HepG2 (cell line): ENCODE results near the gene BORCS5. TPM values are rescaled to one million over a fixed set of nuclear protein-coding genes. Genes with fewer than 3 reads are reported as not detected.

ENCODE experiments used
- CENPT ChIP-seq: sonication (generic); formaldehyde crosslinking; IDR thresholded peaks from 2 replicates; pipeline ENCODE4 v1.8.0; 2022; ENCODE audit warnings: low read depth, mild to moderate bottlenecking, moderate library complexity, missing genetic modification reagents
- DNMT3B ChIP-seq: conservative IDR thresholded peaks from 2 replicates; pipeline ENCODE4 v1.6.1; 2016; ENCODE audit warnings: missing biosample characterization, control low read depth
- EHMT2 ChIP-seq: fragments of 200-600 bp; sonication (generic); IDR thresholded peaks from 2 replicates; pipeline ENCODE4 v1.7.0; 2017; ENCODE audit warnings: antibody characterized with exemption, low read depth, low read length, borderline replicate concordance
- KMT2B ChIP-seq: IDR thresholded peaks from 2 replicates; pipeline ENCODE4 v1.6.1; 2016; ENCODE audit warnings: missing genetic modification reagents, missing compliant biosample characterization
- MIER2 ChIP-seq: IDR thresholded peaks from 2 replicates; pipeline ENCODE4 v1.6.1; 2016; ENCODE audit warnings: missing biosample characterization, missing genetic modification reagents
- MTA3 ChIP-seq: sonication (generic); formaldehyde crosslinking; IDR thresholded peaks from 2 replicates; pipeline ENCODE4 v1.4.0; 2020; ENCODE audit warnings: missing genetic modification reagents
- NFE2 ChIP-seq: sonication (generic); formaldehyde crosslinking; IDR thresholded peaks from 2 replicates; pipeline ENCODE4 v1.4.0; 2020; ENCODE audit warnings: missing genetic modification reagents
- NFE2L1 ChIP-seq: sonication (generic); formaldehyde crosslinking; IDR thresholded peaks from 2 replicates; pipeline ENCODE4 v1.4.0; 2020; ENCODE audit warnings: missing genetic modification reagents, mild to moderate bottlenecking, borderline replicate concordance
- SMYD3 ChIP-seq: sonication (generic); formaldehyde crosslinking; IDR thresholded peaks from 2 replicates; pipeline ENCODE4 v1.8.1; 2023; ENCODE audit warnings: mild to moderate bottlenecking, missing genetic modification reagents
- ZBTB3 ChIP-seq: sonication (generic); formaldehyde crosslinking; IDR thresholded peaks from 2 replicates; pipeline ENCODE4 v1.4.0; 2020; ENCODE audit warnings: low read depth, mild to moderate bottlenecking, moderate library complexity, missing genetic modification reagents, borderline replicate concordance
- ZKSCAN5 ChIP-seq: sonication (generic); formaldehyde crosslinking; IDR thresholded peaks from 2 replicates; pipeline ENCODE4 v1.5.1; 2020; ENCODE audit warnings: mild to moderate bottlenecking, missing genetic modification reagents
- ZNF296 ChIP-seq: sonication (generic); formaldehyde crosslinking; conservative IDR thresholded peaks from 2 replicates; pipeline ENCODE4 v1.5.0; 2020; ENCODE audit warnings: mild to moderate bottlenecking, missing genetic modification reagents
- ZNF720 ChIP-seq: sonication (generic); formaldehyde crosslinking; IDR thresholded peaks from 2 replicates; pipeline ENCODE4 v1.4.0; 2020; ENCODE audit warnings: missing genetic modification reagents
- ZNF772 ChIP-seq: sonication (generic); formaldehyde crosslinking; IDR thresholded peaks from 2 replicates; pipeline ENCODE4 v1.5.0; 2020; ENCODE audit warnings: mild to moderate bottlenecking, missing genetic modification reagents
- polyA plus RNA-seq, 8 experiments: library from polyadenylated mRNA; depleted of rRNA in 3 of 8; stranded (reverse) in 7 of 8; unstranded in 1 of 8; fragments of >200 nt; fragmentation: Illumina TruSeq in 4 of 8; extraction: Trizol in 4 of 8; gene quantifications; 2 replicates each; pipeline versions ENCODE4 v1.2.1 to v1.2.3, GENCODE V29; 2011 to 2016; ENCODE audit warnings: low read depth in 4 of 8, missing spikeins in 1 of 8, mixed read lengths in 1 of 8; ENCODE audit not compliant: insufficient read depth in 1 of 8
- total RNA-seq, 5 experiments: library from RNA; depleted of rRNA; stranded (reverse); fragments of >200 nt; fragmentation: Illumina TruSeq; extraction: Trizol; gene quantifications; 2 replicates each; pipeline ENCODE4 v1.2.3, GENCODE V29; 2016; ENCODE audit warnings: low read depth in 1 of 5
- TF ChIP-seq, protein P1 (sequence below): IDR thresholded peaks from 2 replicates; pipeline ENCODE4 v1.6.1; 2016
- TF ChIP-seq, protein P2 (sequence below): sonication (generic); formaldehyde crosslinking; IDR thresholded peaks from 2 replicates; pipeline ENCODE4 v1.9.0; 2021; ENCODE audit warnings: missing genetic modification reagents, borderline replicate concordance
- TF ChIP-seq, protein P3 (sequence below): sonication (generic); formaldehyde crosslinking; IDR thresholded peaks from 2 replicates; pipeline ENCODE4 v1.4.0; 2020; ENCODE audit warnings: missing genetic modification reagents

Gene BORCS5
- total and polyA plus RNA-seq, 2 of the 13 experiments (the other 11 are each of a cell fraction or from before 2014, with no cell fraction given), result 3.9 to 4.7 TPM

DNA sequence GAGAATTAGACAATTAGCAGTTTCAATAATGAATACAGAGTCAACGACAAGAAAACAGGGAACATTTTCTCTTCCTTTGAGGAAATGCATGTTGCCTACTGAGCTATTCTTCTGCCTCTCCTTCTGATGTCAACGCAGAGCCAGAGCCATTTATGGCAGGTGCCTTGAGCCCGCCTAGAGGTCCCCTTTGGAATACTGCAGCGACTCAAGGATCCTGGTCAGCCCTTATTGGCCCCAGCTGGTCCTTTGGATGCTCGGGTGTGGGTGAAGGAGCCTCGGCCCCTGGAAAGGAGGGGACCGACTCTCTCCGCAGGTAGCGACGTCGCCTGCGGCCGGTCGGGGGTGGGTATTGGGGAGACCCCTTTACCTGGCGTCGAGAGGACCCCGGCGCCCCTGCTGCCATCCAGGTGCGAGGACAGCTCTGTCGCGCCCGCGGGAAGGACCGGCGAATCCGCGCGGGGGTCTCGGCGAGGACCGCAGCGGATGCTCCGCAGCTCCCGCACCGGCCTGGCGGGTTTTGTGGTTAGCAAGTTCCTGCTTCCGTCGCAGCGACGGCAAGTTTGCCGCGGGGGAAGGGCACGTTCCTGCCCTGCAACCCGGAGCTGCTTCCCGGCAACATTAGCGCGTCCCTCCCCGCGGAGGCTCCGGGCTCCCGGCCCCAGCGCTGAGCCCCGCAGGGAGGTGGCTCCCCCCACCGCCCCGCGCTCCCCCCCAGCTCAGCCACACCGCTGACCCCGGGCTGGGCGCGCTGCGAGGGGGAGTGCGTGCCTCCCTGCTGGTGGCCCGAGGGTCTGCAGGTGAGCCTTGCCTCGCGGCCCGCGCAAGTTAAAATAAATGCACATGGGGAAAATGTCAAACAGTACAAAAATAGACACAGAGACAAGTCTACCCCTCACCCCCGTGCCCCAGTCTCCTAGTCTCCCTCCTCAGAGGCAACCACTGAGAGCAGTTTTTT is 6.9 kb upstream of the BORCS5 start, which contains the start of gene MANSC1 (continued):
- TF ChIP-seq, protein P1, sequence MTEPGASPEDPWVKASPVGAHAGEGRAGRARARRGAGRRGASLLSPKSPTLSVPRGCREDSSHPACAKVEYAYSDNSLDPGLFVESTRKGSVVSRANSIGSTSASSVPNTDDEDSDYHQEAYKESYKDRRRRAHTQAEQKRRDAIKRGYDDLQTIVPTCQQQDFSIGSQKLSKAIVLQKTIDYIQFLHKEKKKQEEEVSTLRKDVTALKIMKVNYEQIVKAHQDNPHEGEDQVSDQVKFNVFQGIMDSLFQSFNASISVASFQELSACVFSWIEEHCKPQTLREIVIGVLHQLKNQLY (CRISPR knock-in tag), result peak; percentile 12; the same call in 1 of the 2 replicates
- TF ChIP-seq ZNF772 (CRISPR knock-in tag), result peak; percentile 69; the same call in 1 of the 2 replicates
- no peak for TF ChIP-seq DNMT3B (CRISPR knock-in tag)
- peak; percentile 77 for TF ChIP-seq KMT2B
- no peak for TF ChIP-seq MTA3
- no peak for TF ChIP-seq ZBTB3 (CRISPR knock-in tag)
- no peak for TF ChIP-seq EHMT2
- TF ChIP-seq, protein P2, sequence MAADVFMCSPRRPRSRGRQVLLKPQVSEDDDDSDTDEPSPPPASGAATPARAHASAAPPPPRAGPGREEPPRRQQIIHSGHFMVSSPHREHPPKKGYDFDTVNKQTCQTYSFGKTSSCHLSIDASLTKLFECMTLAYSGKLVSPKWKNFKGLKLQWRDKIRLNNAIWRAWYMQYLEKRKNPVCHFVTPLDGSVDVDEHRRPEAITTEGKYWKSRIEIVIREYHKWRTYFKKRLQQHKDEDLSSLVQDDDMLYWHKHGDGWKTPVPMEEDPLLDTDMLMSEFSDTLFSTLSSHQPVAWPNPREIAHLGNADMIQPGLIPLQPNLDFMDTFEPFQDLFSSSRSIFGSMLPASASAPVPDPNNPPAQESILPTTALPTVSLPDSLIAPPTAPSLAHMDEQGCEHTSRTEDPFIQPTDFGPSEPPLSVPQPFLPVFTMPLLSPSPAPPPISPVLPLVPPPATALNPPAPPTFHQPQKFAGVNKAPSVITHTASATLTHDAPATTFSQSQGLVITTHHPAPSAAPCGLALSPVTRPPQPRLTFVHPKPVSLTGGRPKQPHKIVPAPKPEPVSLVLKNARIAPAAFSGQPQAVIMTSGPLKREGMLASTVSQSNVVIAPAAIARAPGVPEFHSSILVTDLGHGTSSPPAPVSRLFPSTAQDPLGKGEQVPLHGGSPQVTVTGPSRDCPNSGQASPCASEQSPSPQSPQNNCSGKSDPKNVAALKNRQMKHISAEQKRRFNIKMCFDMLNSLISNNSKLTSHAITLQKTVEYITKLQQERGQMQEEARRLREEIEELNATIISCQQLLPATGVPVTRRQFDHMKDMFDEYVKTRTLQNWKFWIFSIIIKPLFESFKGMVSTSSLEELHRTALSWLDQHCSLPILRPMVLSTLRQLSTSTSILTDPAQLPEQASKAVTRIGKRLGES, result no peak
- TF ChIP-seq NFE2L1 (CRISPR knock-in tag), result no peak
- no peak for TF ChIP-seq ZNF720 (CRISPR knock-in tag)
- TF ChIP-seq, protein P3, sequence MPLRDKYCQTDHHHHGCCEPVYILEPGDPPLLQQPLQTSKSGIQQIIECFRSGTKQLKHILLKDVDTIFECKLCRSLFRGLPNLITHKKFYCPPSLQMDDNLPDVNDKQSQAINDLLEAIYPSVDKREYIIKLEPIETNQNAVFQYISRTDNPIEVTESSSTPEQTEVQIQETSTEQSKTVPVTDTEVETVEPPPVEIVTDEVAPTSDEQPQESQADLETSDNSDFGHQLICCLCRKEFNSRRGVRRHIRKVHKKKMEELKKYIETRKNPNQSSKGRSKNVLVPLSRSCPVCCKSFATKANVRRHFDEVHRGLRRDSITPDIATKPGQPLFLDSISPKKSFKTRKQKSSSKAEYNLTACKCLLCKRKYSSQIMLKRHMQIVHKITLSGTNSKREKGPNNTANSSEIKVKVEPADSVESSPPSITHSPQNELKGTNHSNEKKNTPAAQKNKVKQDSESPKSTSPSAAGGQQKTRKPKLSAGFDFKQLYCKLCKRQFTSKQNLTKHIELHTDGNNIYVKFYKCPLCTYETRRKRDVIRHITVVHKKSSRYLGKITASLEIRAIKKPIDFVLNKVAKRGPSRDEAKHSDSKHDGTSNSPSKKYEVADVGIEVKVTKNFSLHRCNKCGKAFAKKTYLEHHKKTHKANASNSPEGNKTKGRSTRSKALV (CRISPR knock-in tag), result peak; percentile 24; the same call in 1 of the 2 replicates
- TF ChIP-seq ZKSCAN5, result no peak
- TF ChIP-seq NFE2 (CRISPR knock-in tag), result no peak
- TF ChIP-seq CENPT, result 0 out of 2 replicates have a peak, but pooled peaks have one; percentile 29
- no peak for TF ChIP-seq SMYD3 (CRISPR knock-in tag)
- TF ChIP-seq MIER2 (CRISPR knock-in tag), result no peak
- TF ChIP-seq ZNF296 (CRISPR knock-in tag), result no peak
